Upper lobe of left lung (tissue), 4 donors: ENCODE results near the gene PRIM2.
"Not testable (repeated sequence)": the region's sequence is repeated elsewhere in the genome, so short reads cannot be mapped to it uniquely, and the experiment has no call there.

Experiments used
- POLR2A ChIP-seq, 4 donors: fragments of 450-650 bp; IDR thresholded peaks; one replicate each; pipeline ENCODE4 v1.5.1; 2016 to 2017; ENCODE audit warnings: antibody characterized with exemption in 4 of 4, mild to moderate bottlenecking in 2 of 4
- TF ChIP-seq, protein P1 (sequence below), 6 experiments: fragments of 450-650 bp in 4 of 6; fragments of 200-600 bp in 2 of 6; sonication (generic) in 2 of 6; IDR thresholded peaks; one replicate each; pipeline ENCODE4 v1.5.1; 2016 to 2019; ENCODE audit warnings: antibody characterized with exemption in 6 of 6

GRCh38 chr6:57523221-57523620 lies 205.8 kb downstream of the PRIM2 start:
- TF ChIP-seq, protein P1, sequence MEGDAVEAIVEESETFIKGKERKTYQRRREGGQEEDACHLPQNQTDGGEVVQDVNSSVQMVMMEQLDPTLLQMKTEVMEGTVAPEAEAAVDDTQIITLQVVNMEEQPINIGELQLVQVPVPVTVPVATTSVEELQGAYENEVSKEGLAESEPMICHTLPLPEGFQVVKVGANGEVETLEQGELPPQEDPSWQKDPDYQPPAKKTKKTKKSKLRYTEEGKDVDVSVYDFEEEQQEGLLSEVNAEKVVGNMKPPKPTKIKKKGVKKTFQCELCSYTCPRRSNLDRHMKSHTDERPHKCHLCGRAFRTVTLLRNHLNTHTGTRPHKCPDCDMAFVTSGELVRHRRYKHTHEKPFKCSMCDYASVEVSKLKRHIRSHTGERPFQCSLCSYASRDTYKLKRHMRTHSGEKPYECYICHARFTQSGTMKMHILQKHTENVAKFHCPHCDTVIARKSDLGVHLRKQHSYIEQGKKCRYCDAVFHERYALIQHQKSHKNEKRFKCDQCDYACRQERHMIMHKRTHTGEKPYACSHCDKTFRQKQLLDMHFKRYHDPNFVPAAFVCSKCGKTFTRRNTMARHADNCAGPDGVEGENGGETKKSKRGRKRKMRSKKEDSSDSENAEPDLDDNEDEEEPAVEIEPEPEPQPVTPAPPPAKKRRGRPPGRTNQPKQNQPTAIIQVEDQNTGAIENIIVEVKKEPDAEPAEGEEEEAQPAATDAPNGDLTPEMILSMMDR (IDR thresholded peaks at IDR 0.05), result not testable (repeated sequence)
- TF ChIP-seq POLR2A (IDR thresholded peaks at IDR 0.05), result not testable (repeated sequence)
